Adrenal gland (tissue), 5 donors: ENCODE data around the gene POLR2C.

ENCODE experiments used
- CTCF ChIP-seq, 6 experiments: fragments of 450-650 bp in 4 of 6; fragments of 200-600 bp in 2 of 6; sonication (generic) in 1 of 6; IDR thresholded peaks; 1 replicate in 5 of 6; 2 replicates in 1 of 6; pipeline versions ENCODE4 v1.5.1 to v1.8.0; 2016 to 2021; ENCODE audit warnings: antibody characterized with exemption in 6 of 6, mild to moderate bottlenecking in 2 of 6, moderate library complexity in 1 of 6
- POLR2A ChIP-seq, 2 donors: fragments of 450-650 bp; IDR thresholded peaks; one replicate each; pipeline ENCODE4 v1.6.1; 2017; ENCODE audit warnings: antibody characterized with exemption in 2 of 2, mild to moderate bottlenecking in 2 of 2, moderate library complexity in 1 of 2
- donor health status: DM: no; HTN: no; CAD: no.

DNA sequence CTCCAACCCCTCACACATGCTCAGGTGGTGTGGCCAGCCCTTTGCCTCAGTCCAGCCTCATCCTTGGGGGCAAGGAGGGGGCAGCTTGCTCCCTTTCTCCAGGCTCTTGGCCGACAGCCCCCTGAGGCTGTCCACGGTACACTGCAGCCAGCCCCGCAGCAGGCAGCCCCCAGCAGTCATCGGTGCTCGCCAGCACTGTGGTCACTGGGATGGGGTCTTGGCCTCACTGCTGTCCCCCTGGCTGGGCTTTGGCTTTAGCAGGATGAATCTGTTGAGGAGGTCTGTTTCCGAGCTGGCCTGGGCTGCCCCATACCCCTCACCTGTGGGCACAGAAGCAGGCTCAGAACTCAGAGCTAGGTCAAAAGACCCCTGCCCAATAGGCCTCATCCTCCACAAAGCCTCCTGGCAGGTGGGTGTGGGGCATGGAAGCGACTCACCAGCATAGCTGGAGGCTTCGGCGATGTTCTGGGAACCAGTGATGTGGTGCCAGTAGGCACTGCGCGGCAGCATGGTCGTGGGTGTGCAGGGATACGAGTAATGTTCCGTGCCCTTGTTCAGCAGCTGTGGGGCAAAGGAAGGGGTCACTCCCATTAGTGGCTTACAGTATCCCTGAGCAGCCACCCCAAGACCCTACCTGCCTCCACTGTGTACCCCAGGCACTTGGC lies 10.8 kb downstream of the POLR2C start:
- TF ChIP-seq CTCF (IDR thresholded peaks at IDR 0.05) (no peak), POLR2A (IDR thresholded peaks at IDR 0.05) (no peak)
